Ishikawa (cell line): ENCODE measurements around the gene NFYC.

ENCODE experiments used
- CEBPB ChIP-seq: IDR thresholded peaks from 2 replicates; pipeline ENCODE4 v1.6.1; 2012
- CREB1 ChIP-seq: IDR thresholded peaks from 2 replicates; pipeline ENCODE4 v1.6.1; 2012; ENCODE audit warnings: low read depth
- EP300 ChIP-seq: IDR thresholded peaks from 2 replicates; pipeline ENCODE4 v1.6.1; 2012; ENCODE audit warnings: borderline replicate concordance
- FOXM1 ChIP-seq: IDR thresholded peaks from 2 replicates; pipeline ENCODE4 v1.6.1; 2012; ENCODE audit warnings: low read depth, borderline replicate concordance
- NFIC ChIP-seq: IDR thresholded peaks from 2 replicates; pipeline ENCODE4 v1.6.1; 2012
- RAD21 ChIP-seq: IDR thresholded peaks from 2 replicates; pipeline ENCODE4 v1.6.1; 2012; ENCODE audit warnings: low read depth
- TAF1 ChIP-seq: IDR thresholded peaks from 2 replicates; pipeline ENCODE4 v1.6.1; 2012; ENCODE audit warnings: low read depth, mild to moderate bottlenecking
- YY1 ChIP-seq: IDR thresholded peaks from 2 replicates; pipeline ENCODE4 v1.6.1; 2012; ENCODE audit warnings: low read depth
- TF ChIP-seq, protein P1 (sequence below): IDR thresholded peaks from 2 replicates; pipeline ENCODE4 v1.6.1; 2012
- TF ChIP-seq, protein P2 (sequence below): IDR thresholded peaks from 2 replicates; pipeline ENCODE4 v1.6.1; 2012; ENCODE audit warnings: low read depth, mild to moderate bottlenecking

DNA sequence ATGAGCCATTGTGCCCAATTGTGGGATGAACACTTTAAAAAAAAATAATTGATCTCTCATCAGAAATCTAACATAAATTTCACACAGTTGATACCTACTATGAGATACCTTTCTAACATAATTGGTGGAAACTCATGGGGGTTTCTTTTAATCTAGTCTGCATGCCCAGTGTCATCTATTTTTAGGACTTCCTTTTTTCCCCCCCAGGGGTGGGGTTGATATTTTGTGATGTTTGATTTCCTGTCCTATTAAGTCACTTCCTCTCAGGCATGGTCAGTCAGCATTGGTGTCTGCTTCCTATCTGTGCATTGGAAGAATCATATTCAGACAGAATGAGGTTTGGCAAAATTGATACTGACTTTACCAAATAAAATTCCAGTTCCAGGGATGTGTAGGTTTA is 21.5 kb downstream of the NFYC start:
- TF ChIP-seq, protein P1, sequence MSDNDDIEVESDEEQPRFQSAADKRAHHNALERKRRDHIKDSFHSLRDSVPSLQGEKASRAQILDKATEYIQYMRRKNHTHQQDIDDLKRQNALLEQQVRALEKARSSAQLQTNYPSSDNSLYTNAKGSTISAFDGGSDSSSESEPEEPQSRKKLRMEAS = no peak
- TF ChIP-seq YY1 (no peak), CEBPB (no peak), EP300 (no peak), FOXM1 (no peak), RAD21 (no peak), TAF1 (no peak), CREB1 (no peak), NFIC (no peak)
- TF ChIP-seq, protein P2, sequence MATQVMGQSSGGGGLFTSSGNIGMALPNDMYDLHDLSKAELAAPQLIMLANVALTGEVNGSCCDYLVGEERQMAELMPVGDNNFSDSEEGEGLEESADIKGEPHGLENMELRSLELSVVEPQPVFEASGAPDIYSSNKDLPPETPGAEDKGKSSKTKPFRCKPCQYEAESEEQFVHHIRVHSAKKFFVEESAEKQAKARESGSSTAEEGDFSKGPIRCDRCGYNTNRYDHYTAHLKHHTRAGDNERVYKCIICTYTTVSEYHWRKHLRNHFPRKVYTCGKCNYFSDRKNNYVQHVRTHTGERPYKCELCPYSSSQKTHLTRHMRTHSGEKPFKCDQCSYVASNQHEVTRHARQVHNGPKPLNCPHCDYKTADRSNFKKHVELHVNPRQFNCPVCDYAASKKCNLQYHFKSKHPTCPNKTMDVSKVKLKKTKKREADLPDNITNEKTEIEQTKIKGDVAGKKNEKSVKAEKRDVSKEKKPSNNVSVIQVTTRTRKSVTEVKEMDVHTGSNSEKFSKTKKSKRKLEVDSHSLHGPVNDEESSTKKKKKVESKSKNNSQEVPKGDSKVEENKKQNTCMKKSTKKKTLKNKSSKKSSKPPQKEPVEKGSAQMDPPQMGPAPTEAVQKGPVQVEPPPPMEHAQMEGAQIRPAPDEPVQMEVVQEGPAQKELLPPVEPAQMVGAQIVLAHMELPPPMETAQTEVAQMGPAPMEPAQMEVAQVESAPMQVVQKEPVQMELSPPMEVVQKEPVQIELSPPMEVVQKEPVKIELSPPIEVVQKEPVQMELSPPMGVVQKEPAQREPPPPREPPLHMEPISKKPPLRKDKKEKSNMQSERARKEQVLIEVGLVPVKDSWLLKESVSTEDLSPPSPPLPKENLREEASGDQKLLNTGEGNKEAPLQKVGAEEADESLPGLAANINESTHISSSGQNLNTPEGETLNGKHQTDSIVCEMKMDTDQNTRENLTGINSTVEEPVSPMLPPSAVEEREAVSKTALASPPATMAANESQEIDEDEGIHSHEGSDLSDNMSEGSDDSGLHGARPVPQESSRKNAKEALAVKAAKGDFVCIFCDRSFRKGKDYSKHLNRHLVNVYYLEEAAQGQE = no peak
